D721Med (cell line): ENCODE data around the gene OR6X1.

Experiments
- DNase-seq: peaks from one replicate; pipeline ENCODE4 v3.0.0; 2011; ENCODE audit warnings: low spot score; ENCODE audit not compliant: insufficient read length
- FAIRE-seq: peaks from 2 replicates; lab custom pipeline; 2011; peaks lifted over from hg19 to GRCh38; lab: Jason Lieb, UNC
- TF ChIP-seq, protein P1 (sequence below): IDR thresholded peaks from 2 replicates; pipeline ENCODE4 v1.5.1; 2012; ENCODE audit warnings: mild to moderate bottlenecking, control low read depth; ENCODE audit not compliant: insufficient read depth; ENCODE audit errors: missing control alignments

The OR6X1 gene

DNA sequence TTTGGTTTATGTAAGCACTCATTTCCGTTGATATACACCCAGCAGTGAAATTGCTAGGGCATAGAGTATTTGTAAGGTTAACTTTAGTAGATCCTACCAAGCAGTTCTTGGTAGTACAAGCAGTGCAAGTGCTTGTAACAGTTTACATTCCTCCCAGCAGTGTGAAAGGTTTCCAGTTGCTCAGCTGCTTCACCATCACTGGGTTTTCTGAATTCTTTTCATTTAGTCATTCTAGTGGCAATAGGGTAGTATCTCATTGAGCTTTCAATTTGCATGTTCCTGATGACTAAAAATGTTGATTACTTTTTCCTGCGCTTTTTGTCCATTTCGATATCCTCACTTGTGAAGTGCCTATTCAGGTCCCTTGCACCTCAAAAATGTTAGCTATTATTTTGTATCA is 47.1 kb downstream of the OR6X1 start:
- no peak for FAIRE-seq
- TF ChIP-seq, protein P1, sequence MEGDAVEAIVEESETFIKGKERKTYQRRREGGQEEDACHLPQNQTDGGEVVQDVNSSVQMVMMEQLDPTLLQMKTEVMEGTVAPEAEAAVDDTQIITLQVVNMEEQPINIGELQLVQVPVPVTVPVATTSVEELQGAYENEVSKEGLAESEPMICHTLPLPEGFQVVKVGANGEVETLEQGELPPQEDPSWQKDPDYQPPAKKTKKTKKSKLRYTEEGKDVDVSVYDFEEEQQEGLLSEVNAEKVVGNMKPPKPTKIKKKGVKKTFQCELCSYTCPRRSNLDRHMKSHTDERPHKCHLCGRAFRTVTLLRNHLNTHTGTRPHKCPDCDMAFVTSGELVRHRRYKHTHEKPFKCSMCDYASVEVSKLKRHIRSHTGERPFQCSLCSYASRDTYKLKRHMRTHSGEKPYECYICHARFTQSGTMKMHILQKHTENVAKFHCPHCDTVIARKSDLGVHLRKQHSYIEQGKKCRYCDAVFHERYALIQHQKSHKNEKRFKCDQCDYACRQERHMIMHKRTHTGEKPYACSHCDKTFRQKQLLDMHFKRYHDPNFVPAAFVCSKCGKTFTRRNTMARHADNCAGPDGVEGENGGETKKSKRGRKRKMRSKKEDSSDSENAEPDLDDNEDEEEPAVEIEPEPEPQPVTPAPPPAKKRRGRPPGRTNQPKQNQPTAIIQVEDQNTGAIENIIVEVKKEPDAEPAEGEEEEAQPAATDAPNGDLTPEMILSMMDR, result no peak
- DNase-seq, result no peak

DNA sequence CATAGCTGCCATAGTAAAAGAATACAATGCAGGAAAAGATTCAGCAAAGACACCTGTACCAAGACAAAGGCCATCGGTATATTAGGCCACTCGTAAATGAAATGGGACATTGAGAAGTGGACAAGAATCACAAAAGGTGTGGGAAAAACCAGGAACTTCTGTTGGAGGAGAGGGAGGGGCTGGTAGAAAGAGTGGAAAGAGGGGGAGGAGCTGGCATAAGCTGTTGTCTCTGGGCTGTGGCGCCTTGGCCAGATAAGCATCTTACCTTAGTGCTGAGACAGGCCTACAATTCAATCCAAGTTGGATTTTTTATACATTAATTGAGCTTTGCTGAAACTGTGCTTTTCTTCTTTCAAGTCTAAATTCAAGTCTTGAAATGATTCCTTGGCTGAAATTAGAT is 50.0 kb downstream of the OR6X1 start:
- FAIRE-seq, result no peak
- TF ChIP-seq, protein P1, result no peak
- peak; percentile 36 for DNase-seq
